WTC11 (cell line): Measurements from ENCODE around the gene RPUSD3.

ENCODE experiments used
- ATF1 ChIP-seq: sonication (generic); formaldehyde crosslinking; IDR thresholded peaks from 2 replicates; pipeline ENCODE4 v1.8.1; 2023; ENCODE audit warnings: mild to moderate bottlenecking, moderate library complexity, missing genetic modification reagents
- CREM ChIP-seq: sonication (generic); formaldehyde crosslinking; IDR thresholded peaks from 2 replicates; pipeline ENCODE4 v1.8.1; 2022; ENCODE audit warnings: mild to moderate bottlenecking, missing genetic modification reagents, moderate library complexity
- FOXJ3 ChIP-seq: sonication (generic); formaldehyde crosslinking; IDR thresholded peaks from 2 replicates; pipeline ENCODE4 v1.9.0; 2021; ENCODE audit warnings: missing genetic modification reagents, mild to moderate bottlenecking, borderline replicate concordance
- FOXP1 ChIP-seq: sonication (generic); formaldehyde crosslinking; IDR thresholded peaks from 2 replicates; pipeline ENCODE4 v1.8.0; 2022; ENCODE audit warnings: missing genetic modification reagents, mild to moderate bottlenecking, moderate library complexity, borderline replicate concordance
- KAT7 ChIP-seq: sonication (generic); formaldehyde crosslinking; IDR thresholded peaks from 2 replicates; pipeline ENCODE4 v1.8.1; 2023; ENCODE audit warnings: missing genetic modification reagents, mild to moderate bottlenecking, borderline replicate concordance
- NR1H2 ChIP-seq: sonication (generic); formaldehyde crosslinking; IDR thresholded peaks from 2 replicates; pipeline ENCODE4 v1.9.0; 2021; ENCODE audit warnings: mild to moderate bottlenecking, moderate library complexity, missing genetic modification reagents
- OVOL2 ChIP-seq: fragments of 250-450 bp; sonication (Bioruptor Pico); IDR thresholded peaks from 2 replicates; pipeline ENCODE4 v1.9.0; 2021; ENCODE audit warnings: mild to moderate bottlenecking, borderline replicate concordance
- TP53 ChIP-seq: sonication (generic); formaldehyde crosslinking; IDR thresholded peaks from 2 replicates; pipeline ENCODE4 v1.8.1; 2023; ENCODE audit warnings: mild to moderate bottlenecking, missing genetic modification reagents
- ZNF138 ChIP-seq: sonication (generic); formaldehyde crosslinking; conservative IDR thresholded peaks from 2 replicates; pipeline ENCODE4 v1.8.1; 2022; ENCODE audit warnings: mild to moderate bottlenecking, moderate library complexity, missing genetic modification reagents
- ZNF232 ChIP-seq: sonication (generic); formaldehyde crosslinking; IDR thresholded peaks from 2 replicates; pipeline ENCODE4 v1.8.0; 2022; ENCODE audit warnings: mild to moderate bottlenecking, missing genetic modification reagents
- TF ChIP-seq, protein P1 (sequence below): sonication (generic); formaldehyde crosslinking; IDR thresholded peaks from 2 replicates; pipeline ENCODE4 v1.8.0; 2022; ENCODE audit warnings: mild to moderate bottlenecking, missing genetic modification reagents
- TF ChIP-seq, protein P2 (sequence below): fragments of 200-600 bp; IDR thresholded peaks from 2 replicates; pipeline ENCODE4 v1.8.0; 2022; ENCODE audit warnings: antibody characterized with exemption
- TF ChIP-seq, protein P3 (sequence below): sonication (generic); formaldehyde crosslinking; IDR thresholded peaks from 2 replicates; pipeline ENCODE4 v1.8.1; 2022; ENCODE audit warnings: low read depth, mild to moderate bottlenecking, moderate library complexity, missing genetic modification reagents, borderline replicate concordance
- TF ChIP-seq, protein P4 (sequence below): fragments of 250-450 bp; sonication (Bioruptor Pico); IDR thresholded peaks from 2 replicates; pipeline ENCODE4 v1.9.0; 2021; ENCODE audit warnings: moderate library complexity, mild to moderate bottlenecking, inconsistent platforms, borderline replicate concordance

DNA sequence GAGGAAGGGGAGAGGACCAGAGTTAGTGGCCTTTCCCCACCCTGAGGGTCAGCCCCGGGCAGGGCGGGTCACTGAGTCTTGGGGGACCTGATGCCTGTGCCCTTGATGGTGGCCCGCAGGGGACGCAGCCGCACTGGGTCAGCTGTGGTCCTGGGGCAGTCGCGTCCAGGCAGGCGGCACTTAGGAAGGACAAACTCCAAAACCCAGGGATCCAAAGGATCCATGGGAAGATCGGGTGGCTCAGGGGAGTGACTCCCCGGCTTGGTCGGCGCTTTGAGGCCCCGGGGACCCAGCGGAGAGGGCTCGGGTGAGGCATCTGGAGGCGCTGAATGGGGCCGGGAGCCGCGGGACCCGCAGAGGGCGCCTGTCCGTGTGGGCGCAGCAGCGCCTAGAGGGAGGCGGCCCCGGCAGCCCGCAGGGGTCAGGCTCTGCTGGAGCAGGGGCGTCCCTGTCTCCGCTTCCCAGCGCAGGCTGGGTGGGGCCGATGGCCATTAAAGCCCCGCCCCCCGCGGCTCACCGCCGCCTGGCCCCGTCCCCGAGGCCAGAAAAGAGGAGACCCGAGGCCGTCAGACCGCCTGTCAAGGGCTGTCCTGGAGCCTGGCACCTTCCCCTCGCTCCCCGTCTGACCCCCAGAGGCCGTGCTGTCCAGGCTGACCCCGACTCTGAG lies 18.7 kb upstream of the RPUSD3 start:
- TF ChIP-seq ATF1 (CRISPR knock-in tag) (no peak), CREM (CRISPR knock-in tag) (no peak), KAT7 (no peak), TP53 (CRISPR knock-in tag) (no peak), FOXJ3 (CRISPR knock-in tag) (no peak), NR1H2 (no peak), FOXP1 (CRISPR knock-in tag) (no peak), OVOL2 (CRISPR knock-in tag) (no peak), ZNF232 (no peak), ZNF138 (CRISPR knock-in tag) (no peak)
- TF ChIP-seq, protein P1, sequence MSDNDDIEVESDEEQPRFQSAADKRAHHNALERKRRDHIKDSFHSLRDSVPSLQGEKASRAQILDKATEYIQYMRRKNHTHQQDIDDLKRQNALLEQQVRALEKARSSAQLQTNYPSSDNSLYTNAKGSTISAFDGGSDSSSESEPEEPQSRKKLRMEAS (CRISPR knock-in tag), result no peak
- TF ChIP-seq, protein P2, sequence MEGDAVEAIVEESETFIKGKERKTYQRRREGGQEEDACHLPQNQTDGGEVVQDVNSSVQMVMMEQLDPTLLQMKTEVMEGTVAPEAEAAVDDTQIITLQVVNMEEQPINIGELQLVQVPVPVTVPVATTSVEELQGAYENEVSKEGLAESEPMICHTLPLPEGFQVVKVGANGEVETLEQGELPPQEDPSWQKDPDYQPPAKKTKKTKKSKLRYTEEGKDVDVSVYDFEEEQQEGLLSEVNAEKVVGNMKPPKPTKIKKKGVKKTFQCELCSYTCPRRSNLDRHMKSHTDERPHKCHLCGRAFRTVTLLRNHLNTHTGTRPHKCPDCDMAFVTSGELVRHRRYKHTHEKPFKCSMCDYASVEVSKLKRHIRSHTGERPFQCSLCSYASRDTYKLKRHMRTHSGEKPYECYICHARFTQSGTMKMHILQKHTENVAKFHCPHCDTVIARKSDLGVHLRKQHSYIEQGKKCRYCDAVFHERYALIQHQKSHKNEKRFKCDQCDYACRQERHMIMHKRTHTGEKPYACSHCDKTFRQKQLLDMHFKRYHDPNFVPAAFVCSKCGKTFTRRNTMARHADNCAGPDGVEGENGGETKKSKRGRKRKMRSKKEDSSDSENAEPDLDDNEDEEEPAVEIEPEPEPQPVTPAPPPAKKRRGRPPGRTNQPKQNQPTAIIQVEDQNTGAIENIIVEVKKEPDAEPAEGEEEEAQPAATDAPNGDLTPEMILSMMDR, result no peak
- TF ChIP-seq, protein P3, sequence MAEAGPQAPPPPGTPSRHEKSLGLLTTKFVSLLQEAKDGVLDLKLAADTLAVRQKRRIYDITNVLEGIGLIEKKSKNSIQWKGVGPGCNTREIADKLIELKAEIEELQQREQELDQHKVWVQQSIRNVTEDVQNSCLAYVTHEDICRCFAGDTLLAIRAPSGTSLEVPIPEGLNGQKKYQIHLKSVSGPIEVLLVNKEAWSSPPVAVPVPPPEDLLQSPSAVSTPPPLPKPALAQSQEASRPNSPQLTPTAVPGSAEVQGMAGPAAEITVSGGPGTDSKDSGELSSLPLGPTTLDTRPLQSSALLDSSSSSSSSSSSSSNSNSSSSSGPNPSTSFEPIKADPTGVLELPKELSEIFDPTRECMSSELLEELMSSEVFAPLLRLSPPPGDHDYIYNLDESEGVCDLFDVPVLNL (CRISPR knock-in tag), result no peak
- TF ChIP-seq, protein P4, sequence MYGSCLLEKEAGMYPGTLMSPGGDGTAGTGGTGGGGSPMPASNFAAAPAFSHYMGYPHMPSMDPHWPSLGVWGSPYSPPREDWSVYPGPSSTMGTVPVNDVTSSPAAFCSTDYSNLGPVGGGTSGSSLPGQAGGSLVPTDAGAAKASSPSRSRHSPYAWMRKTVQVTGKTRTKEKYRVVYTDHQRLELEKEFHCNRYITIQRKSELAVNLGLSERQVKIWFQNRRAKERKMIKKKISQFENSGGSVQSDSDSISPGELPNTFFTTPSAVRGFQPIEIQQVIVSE (CRISPR knock-in tag), result no peak
